ENCODE measurements around the gene RPS6KA2.
"Not testable (repeated sequence)": the region's sequence is repeated elsewhere in the genome, so short reads cannot be mapped to it uniquely, and the experiment has no call there.

RPS6KA2 gene

DNA sequence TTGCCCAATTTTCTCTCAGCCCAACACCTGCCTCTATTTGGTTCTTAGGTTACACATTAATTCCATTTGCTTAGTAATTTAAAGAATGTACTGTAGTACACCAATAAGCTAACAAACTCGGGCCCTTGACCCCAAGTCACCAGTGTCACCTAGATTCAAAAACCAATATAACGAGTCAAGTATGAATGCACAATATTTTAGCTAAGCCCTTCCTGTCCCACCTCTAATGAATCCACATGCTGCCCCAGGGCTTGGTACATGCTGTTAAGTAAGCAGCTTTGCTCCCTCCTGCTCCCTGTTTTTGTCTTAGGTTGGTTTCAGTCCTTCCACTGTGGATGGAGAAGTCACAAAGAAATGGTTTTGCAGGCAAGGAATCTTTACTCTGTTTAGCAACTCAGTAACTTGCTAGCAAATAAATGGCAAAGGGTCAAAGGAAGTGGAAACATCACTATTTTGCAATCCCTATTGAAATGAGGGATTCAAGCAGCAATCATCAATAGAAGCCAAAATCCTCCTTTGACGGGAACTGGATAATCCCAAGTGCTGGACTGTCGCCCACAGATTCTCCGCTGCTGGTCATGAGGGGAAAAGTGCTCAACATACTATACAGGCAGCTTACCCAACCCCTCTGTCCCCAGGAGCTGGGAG lies 239.3 kb downstream of the RPS6KA2 start:
- Histone ChIP-seq H3K27ac (ENCODE audit: low read depth, low read length, severe bottlenecking) (no peak overlapping the region), H3K36me3 (ENCODE audit: control insufficient read depth, insufficient read depth, low read length) (no peaks in the 10 kb centered on the region), H3K9me3 (ENCODE audit: control insufficient read depth, low read length) (no peaks in the 10 kb centered on the region), H3K4me1 (ENCODE audit: control insufficient read depth, insufficient read depth, low read length, poor library complexity, severe bottlenecking) (no peaks in the 10 kb centered on the region), H3K4me3 (ENCODE audit: extremely low read depth, insufficient read depth, low read length, poor library complexity, severe bottlenecking) (no peak overlapping the region)
- 80 to 100% methylated on average over 1 to 3 of the region's 5 CpGs for WGBS, 2 experiments (ENCODE audit: insufficient coverage in 2 of 2)

- WGBS, 2 experiments (ENCODE audit: insufficient coverage in 2 of 2): 89 to 91% methylated on average over 6 to 7 of the region's 9 CpGs
- H3K4me3 ChIP-seq (ENCODE audit: extremely low read depth, insufficient read depth, low read length, poor library complexity, severe bottlenecking); H3K4me1 ChIP-seq (ENCODE audit: control insufficient read depth, insufficient read depth, low read length, poor library complexity, severe bottlenecking); H3K36me3 ChIP-seq (ENCODE audit: control insufficient read depth, insufficient read depth, low read length); H3K27ac ChIP-seq (ENCODE audit: low read depth, low read length, severe bottlenecking); H3K9me3 ChIP-seq (ENCODE audit: control insufficient read depth, low read length): not testable (repeated sequence)
Measured at GRCh38 chr6:166387098-166387497, 240.0 kb downstream of the RPS6KA2 start.

DNA sequence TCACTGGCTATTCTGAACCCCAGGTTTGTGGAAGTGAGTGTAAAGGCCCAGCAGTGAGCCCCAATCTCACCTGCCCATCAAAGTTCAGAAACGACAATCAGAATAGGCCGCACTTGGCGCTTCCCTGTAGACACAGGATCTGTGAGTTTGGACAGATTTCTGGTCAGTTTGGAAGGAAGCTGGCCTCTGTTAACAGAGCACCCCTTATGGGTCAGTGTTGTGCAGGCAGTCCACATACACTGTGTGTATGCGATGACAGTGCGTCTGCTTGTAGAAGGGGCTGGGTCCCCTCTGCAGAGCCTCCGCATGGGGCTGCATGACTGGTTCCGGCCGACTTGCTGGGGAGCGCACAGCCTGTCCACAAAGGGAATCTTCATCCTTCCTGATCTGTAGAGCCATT lies 240.9 kb downstream of the RPS6KA2 start:
- no peak overlapping the region for H3K4me3 ChIP-seq (ENCODE audit: extremely low read depth, insufficient read depth, low read length, poor library complexity, severe bottlenecking)
- H3K4me1 ChIP-seq (ENCODE audit: control insufficient read depth, insufficient read depth, low read length, poor library complexity, severe bottlenecking): no peaks in the 10 kb centered on the region
- H3K27ac ChIP-seq (ENCODE audit: low read depth, low read length, severe bottlenecking): no peak overlapping the region
- no peaks in the 10 kb centered on the region for H3K9me3 ChIP-seq (ENCODE audit: control insufficient read depth, low read length)
- no peaks in the 10 kb centered on the region for H3K36me3 ChIP-seq (ENCODE audit: control insufficient read depth, insufficient read depth, low read length)
- WGBS, 2 experiments (ENCODE audit: insufficient coverage in 2 of 2): 93 to 96% methylated on average over 9 of the region's 9 CpGs

DNA sequence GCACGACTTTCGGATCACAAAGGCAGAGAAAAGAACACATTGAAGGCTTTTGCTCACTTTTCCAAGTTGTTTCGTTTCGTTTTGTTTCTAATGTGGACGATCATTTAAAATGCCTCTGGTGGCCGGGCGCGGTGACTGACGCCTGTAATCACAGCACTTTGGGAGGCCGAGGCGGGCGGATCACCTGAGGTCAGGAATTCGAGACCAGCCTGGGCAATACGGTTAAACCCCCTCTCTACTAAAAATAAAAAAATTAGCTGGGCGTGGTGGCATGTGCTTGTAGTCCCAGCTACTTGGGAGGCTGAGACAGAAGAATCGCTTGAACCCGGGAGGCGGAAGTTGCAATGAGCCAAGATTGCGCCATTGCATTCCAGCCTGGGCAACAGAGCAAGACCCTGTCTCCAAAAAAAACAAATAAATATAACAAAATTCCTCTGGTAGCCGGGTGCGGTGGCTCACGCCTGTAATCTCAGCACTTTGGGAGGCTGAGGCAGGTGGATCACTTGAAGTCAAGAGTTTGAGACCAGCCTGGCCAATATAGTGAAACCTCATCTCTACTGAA lies 243.2 kb downstream of the RPS6KA2 start:
- H3K9me3 ChIP-seq (ENCODE audit: control insufficient read depth, low read length); H3K4me1 ChIP-seq (ENCODE audit: control insufficient read depth, insufficient read depth, low read length, poor library complexity, severe bottlenecking); H3K36me3 ChIP-seq (ENCODE audit: control insufficient read depth, insufficient read depth, low read length): not testable (repeated sequence)
- H3K4me3 ChIP-seq (ENCODE audit: extremely low read depth, insufficient read depth, low read length, poor library complexity, severe bottlenecking): peak overlapping the region; percentile 82
- 41 to 44% methylated on average over 14 to 20 of the region's 22 CpGs for WGBS, 2 experiments (ENCODE audit: insufficient coverage in 2 of 2)
- H3K27ac ChIP-seq (ENCODE audit: low read depth, low read length, severe bottlenecking): peak overlapping the region; percentile 87

DNA sequence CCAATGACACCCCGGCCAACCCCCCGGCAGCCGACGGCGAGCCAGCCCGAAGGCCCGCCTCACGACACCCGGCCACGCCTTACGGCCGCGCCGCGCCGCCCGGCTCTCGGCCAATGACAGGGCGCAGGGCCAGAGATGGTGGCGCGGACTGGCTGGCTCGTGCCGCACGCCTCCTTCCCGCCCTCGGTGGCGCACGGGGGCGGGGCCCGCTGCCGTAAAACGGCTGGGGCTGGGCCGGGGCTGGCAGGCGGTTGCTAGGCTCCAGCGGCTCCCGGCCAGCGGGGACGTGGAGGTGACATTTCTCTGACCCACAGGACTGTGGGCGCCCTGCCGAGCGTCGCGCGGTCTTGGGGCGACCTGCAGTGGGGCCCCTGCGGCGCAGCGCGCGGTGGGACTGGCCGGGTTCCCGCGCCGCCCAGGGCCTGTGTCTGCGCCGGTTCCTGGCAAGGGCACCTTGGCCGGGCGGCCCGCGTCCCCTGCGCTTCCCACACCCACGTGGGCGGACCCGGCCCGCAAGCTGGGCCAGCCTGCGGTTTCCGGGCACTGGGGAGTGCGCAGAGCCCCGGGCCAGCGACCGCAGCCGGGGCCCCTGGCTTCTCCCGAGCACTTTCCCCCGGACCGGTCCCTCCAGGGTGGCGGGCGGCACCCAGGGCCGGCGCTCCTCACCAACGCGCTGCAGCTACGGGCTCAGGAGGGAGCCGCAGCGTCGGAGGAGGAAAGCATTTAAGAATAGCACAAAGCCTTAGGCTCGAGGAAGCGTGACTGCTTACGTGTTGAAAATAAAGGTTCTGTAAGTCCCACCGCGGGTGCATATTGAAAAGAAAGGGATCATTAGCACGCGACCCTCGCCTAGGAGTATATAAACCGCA lies 243.9 kb downstream of the RPS6KA2 start, which contains the start of gene MPC1:
MPC1 (minus strand) TSS at position 8 of the 869 bp plus-strand sequence. CDS start 64 bp downstream, outside the sequence.
- H3K9me3 ChIP-seq (ENCODE audit: control insufficient read depth, low read length): no peaks in the 10 kb centered on the region
- WGBS, 2 experiments (ENCODE audit: insufficient coverage in 2 of 2): 1% methylated on average over 72 to 80 of the region's 94 CpGs
- H3K27ac ChIP-seq (ENCODE audit: low read depth, low read length, severe bottlenecking): peak within 1 kb of the TSS; percentile 87
- H3K4me1 ChIP-seq (ENCODE audit: control insufficient read depth, insufficient read depth, low read length, poor library complexity, severe bottlenecking): no peaks in the 10 kb centered on the region
- H3K4me3 ChIP-seq (ENCODE audit: extremely low read depth, insufficient read depth, low read length, poor library complexity, severe bottlenecking): peak within 1 kb of the TSS; percentile 82
- H3K36me3 ChIP-seq (ENCODE audit: control insufficient read depth, insufficient read depth, low read length): no peaks in the 10 kb centered on the region

DNA sequence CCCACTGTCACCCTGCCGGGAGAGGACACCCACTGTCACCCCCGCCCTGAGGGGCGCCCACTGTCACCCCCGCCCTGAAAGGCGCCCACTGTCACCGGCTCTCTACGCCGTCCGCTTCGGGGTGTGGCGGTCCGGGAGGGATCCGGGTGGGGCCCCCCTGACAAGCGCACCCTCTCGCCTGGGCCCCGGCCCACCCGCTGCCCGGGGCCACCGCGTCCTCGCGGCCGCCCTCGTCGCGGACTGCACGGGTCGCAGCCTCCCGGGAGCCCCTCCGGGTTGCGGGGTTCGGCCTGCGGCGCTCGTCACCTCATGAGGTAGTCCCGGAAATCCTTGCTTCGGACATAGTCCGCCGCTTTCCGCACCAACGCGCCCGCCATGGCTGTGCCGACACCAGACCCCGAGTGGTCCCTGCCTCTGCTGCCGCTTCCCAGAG lies 244.5 kb downstream of the RPS6KA2 start:
- Histone ChIP-seq H3K9me3 (ENCODE audit: control insufficient read depth, low read length) (no peaks in the 10 kb centered on the region), H3K4me1 (ENCODE audit: control insufficient read depth, insufficient read depth, low read length, poor library complexity, severe bottlenecking) (no peaks in the 10 kb centered on the region), H3K27ac (ENCODE audit: low read depth, low read length, severe bottlenecking) (no peak overlapping the region), H3K36me3 (ENCODE audit: control insufficient read depth, insufficient read depth, low read length) (no peaks in the 10 kb centered on the region), H3K4me3 (ENCODE audit: extremely low read depth, insufficient read depth, low read length, poor library complexity, severe bottlenecking) (peak overlapping the region; percentile 82)
- 1% methylated on average over 32 to 40 of the region's 46 CpGs for WGBS, 2 experiments (ENCODE audit: insufficient coverage in 2 of 2)

GRCh38 chr6:166381733-166382499 lies 245.1 kb downstream of the RPS6KA2 start:
- H3K4me1 ChIP-seq (ENCODE audit: control insufficient read depth, insufficient read depth, low read length, poor library complexity, severe bottlenecking): no peaks in the 10 kb centered on the region
- WGBS, 2 experiments (ENCODE audit: insufficient coverage in 2 of 2): 2 to 3% methylated on average over 37 to 47 of the region's 49 CpGs
- H3K36me3 ChIP-seq (ENCODE audit: control insufficient read depth, insufficient read depth, low read length): no peaks in the 10 kb centered on the region
- peak overlapping the region; percentile 82 for H3K4me3 ChIP-seq (ENCODE audit: extremely low read depth, insufficient read depth, low read length, poor library complexity, severe bottlenecking)
- H3K27ac ChIP-seq (ENCODE audit: low read depth, low read length, severe bottlenecking): no peak overlapping the region
- H3K9me3 ChIP-seq (ENCODE audit: control insufficient read depth, low read length): no peaks in the 10 kb centered on the region

DNA sequence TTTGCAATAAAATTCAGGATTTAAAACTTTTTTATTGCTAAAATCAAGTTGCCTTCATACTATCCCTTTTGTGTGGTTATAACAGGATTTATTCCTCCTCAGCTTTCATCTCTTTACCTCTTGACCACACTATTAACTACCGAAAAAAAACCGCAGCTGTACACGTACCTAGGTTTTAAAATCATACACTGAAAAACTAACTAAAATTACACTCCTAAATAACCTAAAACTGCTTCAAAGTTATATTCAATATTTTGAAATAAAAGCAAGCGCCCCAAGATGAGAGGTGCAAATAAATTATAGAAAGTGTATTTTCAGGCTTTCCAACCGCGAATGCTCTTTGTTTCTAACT lies 245.7 kb downstream of the RPS6KA2 start:
- Histone ChIP-seq H3K4me1 (ENCODE audit: control insufficient read depth, insufficient read depth, low read length, poor library complexity, severe bottlenecking) (no peaks in the 10 kb centered on the region), H3K4me3 (ENCODE audit: extremely low read depth, insufficient read depth, low read length, poor library complexity, severe bottlenecking) (peak overlapping the region; percentile 82), H3K36me3 (ENCODE audit: control insufficient read depth, insufficient read depth, low read length) (no peaks in the 10 kb centered on the region), H3K9me3 (ENCODE audit: control insufficient read depth, low read length) (no peaks in the 10 kb centered on the region), H3K27ac (ENCODE audit: low read depth, low read length, severe bottlenecking) (no peak overlapping the region)
- WGBS, 2 experiments (ENCODE audit: insufficient coverage in 2 of 2): 34 to 100% methylated on average over 3 to 4 of the region's 6 CpGs

DNA sequence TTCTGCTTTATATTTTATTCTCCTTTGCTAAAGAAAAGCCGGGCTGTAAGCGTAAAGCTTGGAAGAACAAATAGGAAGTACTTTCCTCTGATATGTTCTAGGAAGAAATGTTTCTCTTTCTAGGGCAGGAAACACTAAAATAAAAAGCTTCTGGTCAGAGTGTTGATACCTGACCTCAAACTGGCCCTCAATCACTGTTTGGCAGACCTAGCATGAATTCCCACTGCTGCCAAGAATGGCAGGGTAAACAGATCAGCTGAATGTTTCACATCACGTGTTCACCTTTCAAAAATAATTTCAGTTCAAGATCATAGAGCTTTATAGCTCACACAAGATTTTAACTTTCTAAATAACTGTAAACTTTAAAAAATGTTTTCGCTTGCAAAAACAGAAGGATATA lies 247.3 kb downstream of the RPS6KA2 start:
- H3K9me3 ChIP-seq (ENCODE audit: control insufficient read depth, low read length): no peaks in the 10 kb centered on the region
- WGBS, 2 experiments (ENCODE audit: insufficient coverage in 2 of 2): 100% methylated on average over 1 of the region's 4 CpGs; no CpG with 5 or more reads in 1 of the 2 experiments
- no peak overlapping the region for H3K27ac ChIP-seq (ENCODE audit: low read depth, low read length, severe bottlenecking)
- no peaks in the 10 kb centered on the region for H3K4me1 ChIP-seq (ENCODE audit: control insufficient read depth, insufficient read depth, low read length, poor library complexity, severe bottlenecking)
- no peak overlapping the region for H3K4me3 ChIP-seq (ENCODE audit: extremely low read depth, insufficient read depth, low read length, poor library complexity, severe bottlenecking)
- H3K36me3 ChIP-seq (ENCODE audit: control insufficient read depth, insufficient read depth, low read length): no peaks in the 10 kb centered on the region

DNA sequence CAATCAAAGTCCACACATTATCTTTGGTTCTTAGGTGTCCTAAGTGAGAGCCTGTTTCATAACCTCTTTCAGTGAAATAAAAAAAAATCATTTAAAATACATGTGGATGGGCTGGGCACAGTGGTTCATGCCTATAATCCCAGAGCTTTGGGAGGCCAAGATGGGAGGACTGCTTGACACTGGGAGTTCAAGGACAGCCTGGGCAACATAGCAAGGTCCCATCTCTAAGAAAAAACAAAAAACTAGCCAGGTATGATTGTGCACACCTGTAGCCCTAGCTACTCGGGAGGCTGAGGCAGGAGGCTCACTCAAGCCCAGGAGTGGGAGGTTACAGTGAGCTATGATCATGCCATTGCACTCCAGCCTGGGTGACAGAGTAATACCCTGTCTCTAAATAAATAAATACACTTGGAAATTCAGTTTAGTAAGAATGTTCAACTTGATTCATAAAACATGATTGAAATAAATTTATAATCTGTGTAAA lies 247.9 kb downstream of the RPS6KA2 start:
- WGBS, 2 experiments (ENCODE audit: insufficient coverage in 2 of 2): 71 to 83% methylated on average over 1 of the region's 1 CpG
- H3K4me1 ChIP-seq (ENCODE audit: control insufficient read depth, insufficient read depth, low read length, poor library complexity, severe bottlenecking): no peaks in the 10 kb centered on the region

More for the DNA sequence above, 247.9 kb downstream of the RPS6KA2 start:
- Histone ChIP-seq H3K27ac (ENCODE audit: low read depth, low read length, severe bottlenecking) (no peak overlapping the region), H3K4me3 (ENCODE audit: extremely low read depth, insufficient read depth, low read length, poor library complexity, severe bottlenecking) (no peak overlapping the region), H3K9me3 (ENCODE audit: control insufficient read depth, low read length) (no peaks in the 10 kb centered on the region), H3K36me3 (ENCODE audit: control insufficient read depth, insufficient read depth, low read length) (no peaks in the 10 kb centered on the region)
